AG04450 (cell line): Measurements from ENCODE around the gene KSR2. TPM values are rescaled to one million over a fixed set of nuclear protein-coding genes. Genes with fewer than 3 reads are reported as not detected.

Experiments used
- CTCF ChIA-PET: fragments of 300-600, 350-600 bp; formaldehyde crosslinking; extraction: SDS; loops from one replicate; lab custom pipeline; 2022; ENCODE audit warnings: antibody characterized with exemption, inconsistent platforms; lab: Charles Lee
- POLR2A ChIA-PET: fragments of 350-600 bp; formaldehyde crosslinking; extraction: SDS; loops from one replicate; lab custom pipeline; 2021; ENCODE audit warnings: antibody characterized with exemption, inconsistent platforms; lab: Yijun Ruan, JAX
- DNase-seq: peaks from one replicate; pipeline ENCODE4 v3.0.0-alpha.2; 2011; ENCODE audit warnings: low read depth, low spot score
- H3K27ac ChIP-seq: one replicate; pipeline ENCODE4 v1.5.1; 2012; ENCODE audit warnings: low read depth, low read length, control low read depth
- H3K27me3 ChIP-seq: one replicate; pipeline ENCODE4 v1.6.0; 2012; ENCODE audit warnings: low read length; ENCODE audit not compliant: control insufficient read depth, insufficient read depth
- H3K4me3 ChIP-seq: 2 replicates; pipeline ENCODE4 v1.5.1; 2011; ENCODE audit warnings: mild to moderate bottlenecking, low read depth, low read length, control low read depth
- H3K9me3 ChIP-seq: 2 replicates; pipeline ENCODE4 v1.5.1; 2012; ENCODE audit warnings: low read length; ENCODE audit not compliant: control insufficient read depth, insufficient read depth
- CTCF ChIP-seq: IDR thresholded peaks from 2 replicates; pipeline ENCODE4 v1.5.1; 2011; ENCODE audit warnings: low read depth, low read length, control low read depth, inconsistent platforms
- polyA plus RNA-seq: library from polyadenylated mRNA; depleted of rRNA; stranded (reverse); fragments of >200 nt; gene quantifications from 2 replicates; pipeline ENCODE4 v1.2.3, GENCODE V29; 2011

KSR2 gene
- polyA plus RNA-seq, 1 experiment: not detected

DNA sequence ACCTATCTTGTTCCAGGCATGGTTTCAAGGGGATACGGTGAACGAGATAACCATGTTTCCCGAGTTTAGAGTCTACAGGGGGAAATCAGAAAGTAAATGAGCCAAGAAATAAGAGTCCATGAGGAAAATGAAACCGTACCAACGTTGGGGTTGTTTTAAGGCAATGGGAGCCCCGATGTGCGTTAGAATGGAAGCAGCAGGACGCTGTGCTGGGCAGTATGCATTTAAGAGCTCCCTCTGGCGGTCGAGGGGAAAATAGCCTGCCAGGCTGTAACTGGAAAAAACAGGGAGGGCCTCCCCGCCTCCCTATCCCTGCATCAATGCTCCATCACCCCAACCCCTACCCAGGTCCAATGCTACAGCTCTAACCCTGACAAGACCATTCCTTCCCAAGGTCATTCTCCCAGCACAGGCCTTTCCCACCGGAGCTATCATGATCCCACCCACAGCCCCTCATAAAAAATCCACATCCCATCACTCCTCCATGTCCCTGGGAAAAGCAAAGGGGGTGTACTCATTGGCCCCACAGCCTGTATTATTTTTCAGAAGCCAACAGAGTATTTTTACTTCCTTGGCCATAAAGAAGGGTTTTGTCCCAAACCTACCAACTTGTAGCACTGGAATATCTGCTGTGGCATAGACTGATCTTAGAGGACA lies 381.0 kb downstream of the KSR2 start:
- peak; percentile 64 for TF ChIP-seq CTCF
- ChIA-PET CTCF (interaction anchor here (0.6 to 2.2 kb wide), 5 partner anchors 33 to 1858 kb away, joined by 3 to 8 read pairs (median 3); no protein-coding TSS in a partner anchor), POLR2A (no interaction called here)
- Histone ChIP-seq H3K27ac (no peak overlapping the region), H3K9me3 (no peaks in the 10 kb centered on the region; the same call in 1 of the 2 replicates), H3K4me3 (no peak overlapping the region), H3K27me3 (no peaks in the 10 kb centered on the region)
- DNase-seq: no peak

DNA sequence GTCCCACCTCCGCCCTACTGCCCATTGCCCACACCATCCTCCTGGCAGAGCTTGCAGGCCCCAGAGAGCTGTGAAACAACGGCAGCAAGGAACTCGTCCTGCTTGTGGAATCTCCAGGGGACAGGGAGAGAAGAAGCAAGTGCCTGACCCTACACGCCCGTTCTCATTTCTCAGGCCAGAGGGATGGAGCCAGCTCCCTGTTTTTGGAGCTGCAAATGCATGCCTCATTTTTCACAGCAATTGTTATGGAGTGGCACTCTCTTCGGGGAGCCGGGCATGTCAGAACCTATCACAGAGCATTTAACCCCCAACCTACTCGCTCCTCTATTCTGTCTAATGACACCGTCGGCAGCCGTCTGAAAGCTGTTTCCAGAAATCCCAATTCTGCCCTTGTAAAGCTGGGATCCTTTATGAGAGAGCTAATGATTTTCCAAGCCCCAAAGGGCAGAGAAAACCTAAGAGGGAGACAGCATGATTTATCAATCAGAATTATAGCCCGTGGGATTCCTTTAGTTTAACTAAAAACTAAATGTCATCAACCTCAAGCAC lies 385.0 kb downstream of the KSR2 start:
- TF ChIP-seq CTCF: no peak
- POLR2A ChIA-PET: no interaction called here
- no peak overlapping the region for H3K4me3 ChIP-seq
- H3K9me3 ChIP-seq: peaks cover 13% of the 10 kb centered on the region
- CTCF ChIA-PET: no interaction called here
- no peak for DNase-seq
- no peak overlapping the region for H3K27ac ChIP-seq
- no peaks in the 10 kb centered on the region for H3K27me3 ChIP-seq

DNA sequence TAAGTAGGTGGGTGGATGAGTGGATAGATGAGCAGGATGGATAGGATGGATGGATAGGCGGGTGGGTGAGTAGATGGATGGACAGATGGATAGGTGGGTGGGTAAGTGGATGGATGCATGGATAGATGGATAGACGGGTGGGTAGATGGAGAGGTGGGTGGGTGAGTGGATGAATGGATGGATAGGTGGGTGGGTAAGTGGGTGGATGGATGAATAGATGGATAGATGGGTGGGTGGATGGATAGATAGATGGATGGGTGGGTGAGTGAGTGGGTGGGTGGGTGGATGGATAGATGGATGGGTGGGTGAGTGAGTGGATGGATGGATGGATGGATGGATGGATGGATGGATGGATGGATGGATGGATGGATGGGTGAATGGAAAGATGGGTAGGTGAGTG lies 385.7 kb downstream of the KSR2 start:
- POLR2A ChIA-PET: no interaction called here
- H3K27ac ChIP-seq: no peak overlapping the region
- H3K9me3 ChIP-seq: peaks cover 13% of the 10 kb centered on the region
- CTCF ChIA-PET: no interaction called here
- DNase-seq: no peak
- H3K27me3 ChIP-seq: no peaks in the 10 kb centered on the region
- H3K4me3 ChIP-seq: no peak overlapping the region
- no peak for TF ChIP-seq CTCF

- Histone ChIP-seq H3K4me3 (no peak overlapping the region), H3K9me3 (peaks cover 13% of the 10 kb centered on the region), H3K27me3 (no peaks in the 10 kb centered on the region), H3K27ac (no peak overlapping the region)
- TF ChIP-seq CTCF: no peak
- no peak for DNase-seq
- ChIA-PET CTCF (no interaction called here), POLR2A (no interaction called here)
Observed at GRCh38 chr12:117582135-117582784, 386.5 kb downstream of the KSR2 start.

- POLR2A ChIA-PET: no interaction called here
Observed at GRCh38 chr12:117580718-117581062, 388.1 kb downstream of the KSR2 start.

More at GRCh38 chr12:117580718-117581062, 388.1 kb downstream of the KSR2 start:
- H3K9me3 ChIP-seq: peaks cover 13% of the 10 kb centered on the region
- no peak overlapping the region for H3K27ac ChIP-seq
- CTCF ChIA-PET: no interaction called here
- no peak for DNase-seq
- TF ChIP-seq CTCF: no peak
- no peaks in the 10 kb centered on the region for H3K27me3 ChIP-seq
- H3K4me3 ChIP-seq: no peak overlapping the region
